Kasumi-1 (cell line): ENCODE data around the gene MAP7D1.
A peak's percentile ranks its signal among the peaks of the same experiment; 100 is the strongest.
"Not testable (repeated sequence)": the region's sequence is repeated elsewhere in the genome, so short reads cannot be mapped to it uniquely, and the experiment has no call there.

Source experiments
- DNase-seq, 2 experiments: peaks; one replicate each; lab custom pipeline; 2025; lab: John Stamatoyannopoulos, UW

Gene MAP7D1

DNA sequence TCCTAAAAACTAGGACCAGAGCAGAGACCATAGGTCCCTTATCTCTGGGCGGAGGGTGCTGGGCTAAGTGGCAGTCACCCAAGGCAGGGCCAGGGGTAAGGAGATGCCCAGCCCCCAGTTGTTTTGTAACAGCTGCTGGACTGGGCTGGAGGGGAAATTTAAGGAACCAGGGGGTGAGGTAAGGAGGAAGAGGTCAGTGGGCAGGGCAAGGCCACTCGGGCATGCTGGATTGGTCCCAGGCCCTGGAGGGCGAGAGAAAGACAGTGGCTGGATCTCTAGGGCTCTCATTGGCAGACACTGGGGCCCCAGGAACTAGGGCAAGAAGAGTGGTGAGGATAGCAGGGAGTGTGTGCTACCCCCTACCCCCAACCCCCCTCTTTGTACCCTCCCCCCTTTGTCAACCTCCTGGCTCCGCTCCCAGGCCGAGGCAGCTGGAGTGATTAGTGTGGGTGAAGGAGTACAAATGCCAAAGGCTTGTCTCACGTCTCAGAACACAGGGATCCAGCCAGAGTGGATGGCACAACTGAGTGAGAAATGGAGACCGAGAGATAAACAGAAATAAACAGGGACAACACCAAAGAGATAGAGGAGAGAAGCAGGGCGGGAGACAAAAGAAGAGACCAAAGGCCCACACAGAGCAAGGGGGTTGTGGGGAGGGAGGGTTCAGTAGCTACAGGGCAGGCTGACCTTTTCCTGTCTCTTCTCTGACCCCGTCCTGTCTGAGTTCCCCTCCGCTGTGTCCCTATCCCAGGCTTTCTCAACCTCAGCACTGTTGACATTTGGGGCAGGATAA, 47.8 kb downstream of the MAP7D1 start:
- DNase-seq: no peak

DNA sequence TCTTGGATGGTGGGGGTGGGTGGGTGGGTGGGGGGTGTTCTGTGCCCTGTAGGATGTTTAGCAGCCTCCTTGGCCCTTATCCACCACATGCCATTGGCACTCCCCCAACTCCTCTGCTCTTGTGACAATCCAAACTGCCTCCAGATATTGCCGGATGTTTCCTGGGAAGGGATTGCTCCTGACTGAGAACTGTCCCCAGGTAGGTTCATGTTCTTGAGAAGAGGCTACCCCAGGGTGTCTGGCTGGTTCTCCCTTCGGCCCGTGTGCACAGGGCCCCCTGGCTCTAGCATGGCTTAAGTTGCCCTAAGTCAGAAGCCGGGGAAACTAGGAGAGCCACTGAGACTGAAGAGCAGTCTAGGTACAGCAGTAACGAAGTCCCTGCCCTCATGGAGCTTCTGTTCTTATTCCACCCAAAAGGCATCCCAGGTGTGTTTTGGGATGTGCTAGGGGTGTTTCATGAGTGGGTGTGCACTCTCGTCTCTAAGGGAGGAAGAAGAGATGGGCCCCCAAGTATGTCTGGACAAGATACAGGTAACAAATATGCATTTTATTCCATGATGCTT, 48.5 kb downstream of the MAP7D1 start:
- no peak for DNase-seq

- no peak for DNase-seq
These were observed 50.4 kb downstream of the MAP7D1 start for GRCh38 chr1:36206323-36206858.

- DNase-seq: no peak
These were observed 51.4 kb downstream of the MAP7D1 start for GRCh38 chr1:36207339-36207738.

DNA sequence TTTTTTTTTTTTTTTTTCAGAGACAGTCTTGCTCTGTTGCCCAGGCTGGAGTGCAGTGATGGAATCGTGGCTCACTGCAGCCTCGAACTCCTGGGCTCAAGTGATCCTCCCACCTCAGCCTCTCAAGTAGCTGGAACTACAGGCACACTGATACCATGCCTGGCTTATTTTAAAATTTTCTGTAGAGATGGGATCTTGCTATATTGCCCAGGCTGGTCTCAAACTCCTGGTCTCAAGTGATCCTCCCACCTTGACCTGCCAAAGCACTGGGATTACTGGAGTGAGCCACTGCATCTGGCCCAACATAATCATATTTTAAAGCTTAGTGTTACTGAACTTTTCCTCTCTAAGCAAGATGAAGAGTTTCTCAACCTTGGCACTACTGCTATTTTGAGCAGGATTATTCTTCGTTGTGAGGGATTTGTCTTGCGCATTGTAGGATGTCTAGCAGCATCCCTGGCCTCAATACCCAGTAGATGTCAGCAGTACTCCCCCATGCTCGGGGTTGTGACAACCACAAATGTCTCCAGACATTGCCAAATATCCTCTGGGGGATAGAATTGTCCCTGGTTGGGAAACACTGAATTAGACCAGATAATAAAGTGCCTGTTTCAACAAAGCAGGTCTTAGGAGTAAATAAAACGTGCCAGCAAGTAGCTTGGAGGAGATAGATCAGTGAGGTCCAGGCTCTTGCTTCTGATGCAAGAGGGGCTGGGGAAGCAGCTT, 53.2 kb downstream of the MAP7D1 start:
- DNase-seq: peak; percentile 62 to 67

- DNase-seq: no peak
These were observed 55.3 kb downstream of the MAP7D1 start for GRCh38 chr1:36211307-36211706.

DNA sequence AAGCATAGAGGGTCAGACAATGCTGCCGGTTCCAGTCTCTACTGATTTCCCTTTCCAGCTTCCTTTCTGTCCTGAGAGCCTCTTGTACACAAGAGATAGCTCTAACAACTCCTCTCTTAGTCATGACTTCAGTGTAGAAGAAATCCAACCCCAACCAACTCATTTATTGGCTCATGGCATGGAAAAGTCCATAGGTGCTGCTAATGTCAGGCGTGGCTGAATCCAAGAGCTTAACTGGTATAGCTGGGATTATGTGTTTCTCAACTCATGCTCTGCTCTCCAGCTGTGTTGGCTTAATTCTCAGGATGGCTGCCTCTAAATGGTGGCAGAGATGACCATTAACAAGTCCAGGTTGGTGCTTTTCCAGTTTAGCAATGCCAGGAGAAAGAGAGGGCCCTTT, 55.9 kb downstream of the MAP7D1 start:
- DNase-seq: no peak

- no peak for DNase-seq
These were observed 56.8 kb downstream of the MAP7D1 start for GRCh38 chr1:36212782-36213181.

DNA sequence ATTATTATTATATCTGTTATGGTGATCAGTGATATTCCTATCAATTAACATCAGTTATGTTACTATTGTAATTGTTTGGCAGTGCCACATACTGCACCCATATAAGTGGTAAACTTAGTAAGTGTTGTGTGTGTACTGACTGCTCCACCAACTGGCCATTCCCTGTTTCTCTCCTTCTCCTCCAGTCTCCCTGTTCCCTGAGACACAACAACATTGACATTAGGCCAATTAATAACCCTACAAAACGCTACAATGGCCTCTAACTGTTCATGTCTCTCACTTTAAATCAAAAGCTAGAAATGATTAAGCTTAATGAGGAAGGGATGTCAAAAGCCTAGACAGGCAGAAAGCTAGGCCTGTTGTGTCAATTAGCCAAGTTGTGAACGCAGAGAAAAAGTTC, 61.7 kb downstream of the MAP7D1 start:
- DNase-seq: peak in 1 of 2 experiments; percentile 41

DNA sequence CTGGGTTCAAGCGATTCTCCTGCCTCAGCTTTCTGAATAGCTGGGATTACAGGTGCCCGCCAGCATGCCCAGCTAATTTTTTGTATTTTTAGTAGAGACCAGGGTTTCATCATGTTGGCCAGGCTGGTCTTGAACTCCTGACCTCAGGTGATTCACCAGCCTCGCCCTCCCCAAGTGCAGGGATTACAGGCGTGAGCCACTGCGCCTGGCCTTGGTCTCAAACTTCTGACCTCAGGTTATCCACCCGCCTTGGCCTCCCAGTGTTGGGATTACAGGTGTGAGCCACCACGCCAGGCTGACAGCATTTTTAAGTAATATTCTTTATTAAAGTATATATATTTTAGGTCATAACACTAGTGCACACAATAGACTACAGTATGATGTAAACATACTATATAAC, 65.9 kb downstream of the MAP7D1 start:
- not testable (repeated sequence) for DNase-seq

DNA sequence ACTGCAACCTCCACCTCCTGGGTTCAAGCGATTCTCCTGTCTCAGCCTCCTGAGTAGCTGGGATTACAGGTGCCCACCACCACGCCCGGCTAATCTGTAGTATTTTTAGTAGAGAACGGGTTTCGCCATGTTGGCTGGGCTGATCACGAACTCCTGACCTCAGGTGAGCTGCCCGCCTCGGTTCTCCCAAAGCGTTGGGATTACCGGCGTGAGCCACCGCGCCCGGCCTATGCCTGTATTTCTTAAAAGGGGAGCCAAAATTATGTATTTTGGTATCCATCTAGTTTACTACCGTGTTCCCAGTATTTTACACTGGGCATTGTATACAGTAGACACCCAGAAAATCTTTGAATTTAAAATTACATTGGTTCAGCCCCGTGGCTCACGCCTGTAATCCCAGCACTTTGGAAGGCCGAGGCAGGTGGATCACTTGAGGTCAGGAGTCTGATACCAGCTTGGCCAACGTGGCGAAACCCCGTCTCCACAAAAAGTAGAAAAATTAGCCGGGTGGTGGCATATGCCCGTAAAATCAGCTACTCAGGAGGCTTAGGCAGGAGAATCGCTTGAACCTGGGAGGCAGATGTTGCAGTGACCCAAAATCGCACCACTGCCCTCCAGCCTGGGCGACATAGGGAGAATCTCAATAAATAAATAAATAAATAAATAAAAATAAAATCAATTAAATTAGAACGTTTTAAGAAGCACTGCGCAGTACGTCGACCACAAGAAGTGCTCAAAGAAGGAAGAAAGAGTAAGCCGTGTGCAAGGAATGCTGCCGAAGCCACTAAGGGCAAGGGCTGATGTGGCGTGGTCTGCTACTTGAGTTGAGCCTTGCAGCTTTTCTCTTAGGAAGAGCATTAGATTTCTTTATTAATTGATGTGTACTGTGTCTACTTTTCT, 66.8 kb downstream of the MAP7D1 start:
- peak; percentile 59 to 71 for DNase-seq

GRCh38 chr1:36223381-36223995, 67.5 kb downstream of the MAP7D1 start:
- DNase-seq: peak; percentile 67 to 74

DNA sequence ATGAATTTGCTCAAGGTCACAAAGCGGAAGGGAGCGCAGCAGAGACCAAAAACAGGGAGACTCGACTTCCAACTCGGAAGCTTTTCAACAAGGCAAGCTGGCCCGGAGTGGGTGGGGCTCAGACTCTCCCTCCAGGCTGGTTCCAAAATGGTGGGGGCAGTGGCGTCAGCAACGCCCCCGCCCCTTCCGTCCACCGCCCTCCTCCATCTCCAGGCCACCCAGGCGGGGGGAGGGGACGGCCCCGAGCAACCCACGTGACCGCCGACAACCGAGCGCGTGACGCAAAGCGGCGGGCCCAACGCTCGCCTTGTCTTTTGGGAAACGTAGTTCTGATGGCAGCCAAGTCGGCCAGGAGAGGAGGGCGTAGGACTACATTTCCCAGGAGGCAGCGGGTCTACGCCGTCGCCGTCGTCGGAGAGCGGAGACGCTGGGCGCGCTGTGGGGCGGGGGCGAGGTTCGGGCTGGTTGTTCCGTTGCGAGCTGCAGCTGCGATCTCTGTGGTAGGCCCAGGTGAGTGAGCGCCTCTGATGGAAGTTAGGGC, 68.1 kb downstream of the MAP7D1 start, which contains the start of gene THRAP3:
THRAP3 (plus strand) TSS at position 448 of the 541 bp plus-strand sequence. CDS start 58,121 bp downstream, outside the sequence.
- DNase-seq: peak; percentile 98 to 99

- peak; percentile 90 to 91 for DNase-seq
These were observed 68.8 kb downstream of the MAP7D1 start for GRCh38 chr1:36224537-36225282.

DNA sequence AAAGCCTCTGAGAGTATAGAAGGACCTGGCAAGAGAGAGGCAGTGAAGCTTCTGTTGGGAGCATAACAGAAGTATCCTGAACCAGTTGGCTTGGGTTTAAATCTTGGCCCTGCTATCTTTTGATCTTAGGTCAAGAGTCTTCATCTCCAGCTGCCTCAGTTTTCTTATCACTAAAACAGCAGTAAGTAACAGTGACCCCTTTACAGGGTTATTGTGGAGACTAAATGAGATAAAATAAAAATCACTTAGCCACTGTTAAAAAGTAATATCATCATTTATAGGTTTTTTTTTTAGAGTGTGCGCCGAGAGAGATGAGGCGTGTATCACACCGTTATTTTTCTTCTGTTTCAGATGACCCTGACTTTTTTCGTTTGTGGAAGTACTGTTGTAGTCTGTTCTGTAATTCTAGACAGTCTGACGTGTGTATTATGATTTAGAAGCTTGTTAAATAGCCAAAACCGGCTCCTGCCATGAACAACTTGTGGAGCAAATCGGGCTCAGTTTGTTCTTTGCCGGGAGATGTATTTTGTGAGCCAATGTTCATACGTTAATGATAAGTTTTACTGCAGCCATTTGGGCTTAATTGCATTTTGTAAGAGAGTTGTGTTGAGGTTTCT, 69.4 kb downstream of the MAP7D1 start:
- no peak for DNase-seq

GRCh38 chr1:36230279-36230678, 74.3 kb downstream of the MAP7D1 start:
- DNase-seq: not testable (repeated sequence)
